ENCODE results near the gene HPGD. TPM values are rescaled to one million over a fixed set of nuclear protein-coding genes. Genes with fewer than 3 reads are reported as not detected.
"Not testable (repeated sequence)": the region's sequence is repeated elsewhere in the genome, so short reads cannot be mapped to it uniquely, and the experiment has no call there.

Gene HPGD
- total RNA-seq, 2 donors from 2014 or later, result 62.3 to 159 TPM

- no peaks in the 10 kb centered on the region for H3K36me3 ChIP-seq
- no peak overlapping the region for H3K27ac ChIP-seq
- no peaks in the 10 kb centered on the region for H3K4me1 ChIP-seq
- H3K9ac ChIP-seq (ENCODE audit: low read depth in 2 of 2, low read length in 2 of 2), result no peak overlapping the region
- no peaks in the 10 kb centered on the region for H3K27me3 ChIP-seq
- no peak overlapping the region for H3K4me3 ChIP-seq
- no peaks in the 10 kb centered on the region for H3K9me3 ChIP-seq
- DNase-seq, result no peak
- TF ChIP-seq CTCF (IDR thresholded peaks at IDR 0.05), result no peak
- intact Hi-C loops (cut with DNase I), result no loop called here
Observed at GRCh38 chr4:174494726-174495125, 27.6 kb downstream of the HPGD start.

- intact Hi-C loops (cut with DNase I), result no loop called here
- Histone ChIP-seq H3K36me3 (no peaks in the 10 kb centered on the region), H3K27ac (no peak overlapping the region), H3K27me3 (no peaks in the 10 kb centered on the region), H3K4me1 (no peaks in the 10 kb centered on the region), H3K9me3 (no peaks in the 10 kb centered on the region), H3K9ac (ENCODE audit: low read depth in 2 of 2, low read length in 2 of 2) (no peak overlapping the region), H3K4me3 (no peak overlapping the region)
- no peak for DNase-seq
- no peak for TF ChIP-seq CTCF (IDR thresholded peaks at IDR 0.05)
Observed at GRCh38 chr4:174494146-174494545, 28.1 kb downstream of the HPGD start.

GRCh38 chr4:174490451-174490961 is 31.8 kb downstream of the HPGD start:
- no peak for DNase-seq
- H3K4me1 ChIP-seq, result no peaks in the 10 kb centered on the region
- H3K27ac ChIP-seq, result no peak overlapping the region
- no peak overlapping the region for H3K9ac ChIP-seq (ENCODE audit: low read depth in 2 of 2, low read length in 2 of 2)
- TF ChIP-seq CTCF (IDR thresholded peaks at IDR 0.05), result no peak
- intact Hi-C loops (cut with DNase I), result no loop called here
- no peaks in the 10 kb centered on the region for H3K36me3 ChIP-seq
- no peak overlapping the region for H3K4me3 ChIP-seq
- H3K9me3 ChIP-seq, result no peaks in the 10 kb centered on the region
- H3K27me3 ChIP-seq, result no peaks in the 10 kb centered on the region

GRCh38 chr4:174488368-174488767 is 33.9 kb downstream of the HPGD start:
- H3K27me3 ChIP-seq; H3K27ac ChIP-seq; H3K4me3 ChIP-seq; H3K4me1 ChIP-seq; intact Hi-C loops (cut with DNase I); H3K9ac ChIP-seq (ENCODE audit: low read depth in 2 of 2, low read length in 2 of 2); DNase-seq; H3K9me3 ChIP-seq; H3K36me3 ChIP-seq: not testable (repeated sequence)

GRCh38 chr4:174485025-174485424 is 37.3 kb downstream of the HPGD start:
- Histone ChIP-seq H3K4me3 (no peak overlapping the region), H3K27ac (no peak overlapping the region), H3K9ac (ENCODE audit: low read depth in 2 of 2, low read length in 2 of 2) (no peak overlapping the region), H3K27me3 (no peaks in the 10 kb centered on the region), H3K36me3 (no peaks in the 10 kb centered on the region), H3K9me3 (no peaks in the 10 kb centered on the region), H3K4me1 (no peaks in the 10 kb centered on the region)
- no peak for DNase-seq
- no peak for TF ChIP-seq CTCF (IDR thresholded peaks at IDR 0.05)
- intact Hi-C loops (cut with DNase I), result no loop called here

GRCh38 chr4:174483792-174484191 is 38.5 kb downstream of the HPGD start:
- Histone ChIP-seq H3K27me3 (no peaks in the 10 kb centered on the region), H3K27ac (no peak overlapping the region), H3K9me3 (no peaks in the 10 kb centered on the region)

More at GRCh38 chr4:174483792-174484191, 38.5 kb downstream of the HPGD start:
- H3K4me1 ChIP-seq, result no peaks in the 10 kb centered on the region
- no peak for DNase-seq
- H3K4me3 ChIP-seq, result no peak overlapping the region
- no peak for TF ChIP-seq CTCF (IDR thresholded peaks at IDR 0.05)
- no peaks in the 10 kb centered on the region for H3K36me3 ChIP-seq
- intact Hi-C loops (cut with DNase I), result no loop called here
- H3K9ac ChIP-seq (ENCODE audit: low read depth in 2 of 2, low read length in 2 of 2), result no peak overlapping the region
